DMS79 treated with DMSO at 0.1 percent for 48 hours (cell line): ENCODE measurements around the gene VWA3B.

Experiments
- DNase-seq: peaks from one replicate; lab custom pipeline; 2025; lab: John Stamatoyannopoulos, UW

Gene VWA3B

GRCh38 chr2:98177286-98177685 is 90.3 kb downstream of the VWA3B start:
- DNase-seq, result no peak

- no peak for DNase-seq
Observed at GRCh38 chr2:98177986-98178385, 91.0 kb downstream of the VWA3B start.

GRCh38 chr2:98180456-98180855 is 93.5 kb downstream of the VWA3B start:
- no peak for DNase-seq

GRCh38 chr2:98181346-98181745 is 94.4 kb downstream of the VWA3B start:
- no peak for DNase-seq

- DNase-seq, result no peak
Observed at GRCh38 chr2:98185801-98186200, 98.8 kb downstream of the VWA3B start.

- no peak for DNase-seq
Observed at GRCh38 chr2:98187194-98187593, 100.2 kb downstream of the VWA3B start.

- no peak for DNase-seq
Observed at GRCh38 chr2:98188351-98189046, 101.5 kb downstream of the VWA3B start.

- no peak for DNase-seq
Observed at GRCh38 chr2:98191883-98192282, 104.9 kb downstream of the VWA3B start.

GRCh38 chr2:98201576-98201975 is 114.6 kb downstream of the VWA3B start:
- no peak for DNase-seq

- DNase-seq, result no peak
Observed at GRCh38 chr2:98205889-98206288, 118.9 kb downstream of the VWA3B start.

GRCh38 chr2:98212092-98213000 is 125.4 kb downstream of the VWA3B start:
- no peak for DNase-seq

- no peak for DNase-seq
Observed at GRCh38 chr2:98216616-98217015, 129.6 kb downstream of the VWA3B start.

- DNase-seq, result no peak
Observed at GRCh38 chr2:98219152-98219551, 132.2 kb downstream of the VWA3B start.

- DNase-seq, result no peak
Observed at GRCh38 chr2:98233941-98234340, 147.0 kb downstream of the VWA3B start.

- no peak for DNase-seq
Observed at GRCh38 chr2:98234776-98235175, 147.8 kb downstream of the VWA3B start.

GRCh38 chr2:98236935-98237334 is 150.0 kb downstream of the VWA3B start:
- no peak for DNase-seq

GRCh38 chr2:98240786-98241398 is 153.9 kb downstream of the VWA3B start:
- DNase-seq, result no peak

GRCh38 chr2:98241592-98241991 is 154.6 kb downstream of the VWA3B start:
- no peak for DNase-seq

- no peak for DNase-seq
Observed at GRCh38 chr2:98242003-98242402, 155.0 kb downstream of the VWA3B start.

- no peak for DNase-seq
Observed at GRCh38 chr2:98245491-98245890, 158.5 kb downstream of the VWA3B start.

- no peak for DNase-seq
Observed at GRCh38 chr2:98247383-98247782, 160.4 kb downstream of the VWA3B start.

- DNase-seq, result no peak
Observed at GRCh38 chr2:98252038-98252773, 165.2 kb downstream of the VWA3B start.
